ENCODE measurements around the gene POLR3A. TPM values are rescaled to one million over a fixed set of nuclear protein-coding genes. Genes with fewer than 3 reads are reported as not detected.

POLR3A gene
- total RNA-seq, 1 donor from 2014 or later = 19.5 TPM

DNA sequence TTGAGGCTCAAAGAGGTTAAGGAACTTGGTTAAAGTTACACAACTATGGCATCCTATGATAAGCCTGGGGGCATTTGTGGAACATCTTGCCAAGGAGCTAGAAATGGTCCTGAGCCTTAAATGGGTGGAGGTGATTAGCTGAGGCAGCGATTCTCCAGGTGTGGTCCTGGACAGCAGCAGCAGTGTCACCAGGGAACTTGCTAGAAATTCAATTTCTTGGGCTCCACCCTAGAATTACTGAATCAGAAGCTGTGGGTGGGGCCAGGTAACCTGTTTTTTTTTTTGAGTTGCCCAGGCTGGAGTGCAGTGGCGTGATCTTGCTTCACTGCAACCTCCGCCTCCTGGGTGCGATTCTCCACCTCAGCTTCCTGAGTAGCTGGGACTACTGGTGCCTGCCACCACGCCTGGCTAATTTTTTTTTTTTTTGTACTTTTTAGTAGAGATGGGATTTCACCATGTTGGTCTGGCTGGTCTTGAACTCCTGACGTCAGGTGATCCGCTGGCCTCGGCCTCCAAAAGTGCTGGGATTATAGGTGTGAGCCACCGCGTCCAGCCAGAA lies 17.5 kb upstream of the POLR3A start:
- Mint-ChIP-seq H3K9me3 (ENCODE audit: unreplicated experiment) (no peaks in the 10 kb centered on the region), H3K36me3 (ENCODE audit: unreplicated experiment) (peaks cover 4% of the 10 kb centered on the region), H3K27ac (ENCODE audit: unreplicated experiment) (no peak overlapping the region), H3K4me1 (ENCODE audit: unreplicated experiment) (peaks cover 35% of the 10 kb centered on the region), H3K4me3 (ENCODE audit: unreplicated experiment) (no peak overlapping the region), H3K27me3 (ENCODE audit: unreplicated experiment) (no peaks in the 10 kb centered on the region)
- TF ChIP-seq, protein P1, sequence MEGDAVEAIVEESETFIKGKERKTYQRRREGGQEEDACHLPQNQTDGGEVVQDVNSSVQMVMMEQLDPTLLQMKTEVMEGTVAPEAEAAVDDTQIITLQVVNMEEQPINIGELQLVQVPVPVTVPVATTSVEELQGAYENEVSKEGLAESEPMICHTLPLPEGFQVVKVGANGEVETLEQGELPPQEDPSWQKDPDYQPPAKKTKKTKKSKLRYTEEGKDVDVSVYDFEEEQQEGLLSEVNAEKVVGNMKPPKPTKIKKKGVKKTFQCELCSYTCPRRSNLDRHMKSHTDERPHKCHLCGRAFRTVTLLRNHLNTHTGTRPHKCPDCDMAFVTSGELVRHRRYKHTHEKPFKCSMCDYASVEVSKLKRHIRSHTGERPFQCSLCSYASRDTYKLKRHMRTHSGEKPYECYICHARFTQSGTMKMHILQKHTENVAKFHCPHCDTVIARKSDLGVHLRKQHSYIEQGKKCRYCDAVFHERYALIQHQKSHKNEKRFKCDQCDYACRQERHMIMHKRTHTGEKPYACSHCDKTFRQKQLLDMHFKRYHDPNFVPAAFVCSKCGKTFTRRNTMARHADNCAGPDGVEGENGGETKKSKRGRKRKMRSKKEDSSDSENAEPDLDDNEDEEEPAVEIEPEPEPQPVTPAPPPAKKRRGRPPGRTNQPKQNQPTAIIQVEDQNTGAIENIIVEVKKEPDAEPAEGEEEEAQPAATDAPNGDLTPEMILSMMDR (IDR thresholded peaks at IDR 0.05) = no peak
- no peak for DNase-seq (ENCODE audit: extremely low spot score, unreplicated experiment)

DNA sequence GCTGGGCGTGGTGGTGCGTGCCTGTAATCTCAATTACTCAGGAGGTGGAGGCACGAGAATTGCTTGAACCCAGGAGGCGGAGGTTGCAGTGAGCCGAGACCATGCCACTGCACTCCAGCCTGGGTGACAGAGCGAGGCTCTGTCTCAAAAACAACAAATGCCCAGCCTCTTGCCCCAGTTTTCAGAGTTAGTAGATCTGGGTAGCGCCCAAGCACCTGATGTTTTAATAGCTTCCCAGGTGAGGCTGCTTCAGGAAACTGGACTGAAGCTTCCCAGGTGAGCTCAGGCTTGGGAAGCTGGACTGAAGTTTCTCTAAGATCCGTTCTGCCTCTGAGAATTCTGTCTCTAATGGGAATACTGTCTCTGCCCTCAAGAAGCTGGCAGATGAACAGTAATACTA lies 16.5 kb upstream of the POLR3A start:
- Mint-ChIP-seq H3K4me1 (ENCODE audit: unreplicated experiment) (peaks cover 35% of the 10 kb centered on the region), H3K27ac (ENCODE audit: unreplicated experiment) (no peak overlapping the region), H3K36me3 (ENCODE audit: unreplicated experiment) (peaks cover 11% of the 10 kb centered on the region), H3K27me3 (ENCODE audit: unreplicated experiment) (no peaks in the 10 kb centered on the region), H3K9me3 (ENCODE audit: unreplicated experiment) (no peaks in the 10 kb centered on the region), H3K4me3 (ENCODE audit: unreplicated experiment) (no peak overlapping the region)
- TF ChIP-seq, protein P1 (IDR thresholded peaks at IDR 0.05) = no peak
- DNase-seq (ENCODE audit: extremely low spot score, unreplicated experiment) = no peak

DNA sequence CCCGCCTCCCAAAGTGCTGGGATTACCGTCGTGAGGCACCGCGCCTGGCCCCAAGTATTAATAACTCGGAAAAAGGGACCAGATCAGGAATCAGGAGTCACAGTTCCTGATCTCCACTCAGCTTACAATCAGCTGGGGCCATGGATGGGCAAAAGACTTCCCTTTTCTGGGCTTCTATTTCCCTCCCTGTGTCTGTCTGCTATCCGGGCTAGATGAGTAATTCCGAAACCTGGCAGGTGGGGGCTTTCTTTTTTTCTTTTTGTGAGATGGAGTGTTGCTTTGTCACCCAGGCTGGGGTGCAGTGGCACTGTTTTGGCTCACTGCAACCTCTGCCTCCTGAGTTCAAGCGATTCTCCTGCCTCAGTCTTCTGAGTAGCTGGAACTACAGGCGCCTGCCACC lies 15.9 kb upstream of the POLR3A start:
- Mint-ChIP-seq H3K4me1 (ENCODE audit: unreplicated experiment) (peaks cover 35% of the 10 kb centered on the region), H3K36me3 (ENCODE audit: unreplicated experiment) (peaks cover 14% of the 10 kb centered on the region), H3K4me3 (ENCODE audit: unreplicated experiment) (no peak overlapping the region), H3K27me3 (ENCODE audit: unreplicated experiment) (no peaks in the 10 kb centered on the region), H3K27ac (ENCODE audit: unreplicated experiment) (no peak overlapping the region), H3K9me3 (ENCODE audit: unreplicated experiment) (no peaks in the 10 kb centered on the region)
- DNase-seq (ENCODE audit: extremely low spot score, unreplicated experiment) = no peak
- TF ChIP-seq, protein P1 (IDR thresholded peaks at IDR 0.05) = no peak

DNA sequence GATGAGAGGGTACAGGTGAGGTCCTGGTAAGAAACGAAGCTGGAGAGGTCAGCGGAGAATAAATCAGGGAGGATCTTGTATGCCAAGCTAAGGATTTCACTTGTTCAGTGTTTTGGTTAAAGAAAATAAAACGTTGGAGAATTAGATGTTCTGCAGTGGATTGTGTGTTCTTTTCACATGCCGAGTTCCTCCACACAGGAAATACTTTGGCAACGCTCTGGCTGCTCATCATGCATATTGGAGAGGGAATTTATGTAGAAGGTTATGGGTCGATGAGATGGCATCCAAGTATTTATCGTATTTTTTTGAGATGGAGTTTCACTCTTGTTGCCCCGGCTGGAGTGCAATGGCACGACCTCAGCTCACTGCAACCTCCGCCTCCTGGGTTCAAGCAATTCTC lies 15.4 kb upstream of the POLR3A start:
- H3K27ac Mint-ChIP-seq (ENCODE audit: unreplicated experiment) = peak overlapping the region; percentile 58
- H3K4me1 Mint-ChIP-seq (ENCODE audit: unreplicated experiment) = peaks cover 35% of the 10 kb centered on the region
- no peaks in the 10 kb centered on the region for H3K27me3 Mint-ChIP-seq (ENCODE audit: unreplicated experiment)
- TF ChIP-seq, protein P1 (IDR thresholded peaks at IDR 0.05) = no peak
- H3K4me3 Mint-ChIP-seq (ENCODE audit: unreplicated experiment) = no peak overlapping the region
- no peak for DNase-seq (ENCODE audit: extremely low spot score, unreplicated experiment)
- H3K9me3 Mint-ChIP-seq (ENCODE audit: unreplicated experiment) = no peaks in the 10 kb centered on the region
- peaks cover 18% of the 10 kb centered on the region for H3K36me3 Mint-ChIP-seq (ENCODE audit: unreplicated experiment)

DNA sequence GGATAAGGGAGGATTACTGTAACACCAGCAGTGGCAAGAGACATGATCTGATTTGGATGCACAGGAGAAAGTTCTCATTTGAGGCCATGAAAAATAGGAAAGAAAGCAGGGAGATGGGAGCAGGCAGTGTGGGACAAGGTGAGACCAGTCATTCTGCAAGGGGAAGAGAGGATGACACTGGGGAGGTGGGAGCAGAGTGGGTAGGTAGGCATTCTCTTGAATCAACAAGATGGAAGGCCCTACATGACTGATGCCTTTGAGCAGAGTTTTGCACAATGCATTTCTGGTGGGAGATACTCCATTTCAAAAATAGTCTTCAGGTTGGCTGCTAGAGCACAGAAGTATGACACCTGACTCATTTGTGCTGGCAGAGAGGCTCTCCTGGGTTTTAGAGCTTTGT lies 14.9 kb upstream of the POLR3A start:
- no peak overlapping the region for H3K4me3 Mint-ChIP-seq (ENCODE audit: unreplicated experiment)
- no peak for DNase-seq (ENCODE audit: extremely low spot score, unreplicated experiment)

More for the DNA sequence above, 14.9 kb upstream of the POLR3A start:
- peaks cover 22% of the 10 kb centered on the region for H3K36me3 Mint-ChIP-seq (ENCODE audit: unreplicated experiment)
- H3K4me1 Mint-ChIP-seq (ENCODE audit: unreplicated experiment) = peaks cover 35% of the 10 kb centered on the region
- H3K9me3 Mint-ChIP-seq (ENCODE audit: unreplicated experiment) = no peaks in the 10 kb centered on the region
- peak overlapping the region; percentile 58 for H3K27ac Mint-ChIP-seq (ENCODE audit: unreplicated experiment)
- TF ChIP-seq, protein P1 (IDR thresholded peaks at IDR 0.05) = no peak
- H3K27me3 Mint-ChIP-seq (ENCODE audit: unreplicated experiment) = no peaks in the 10 kb centered on the region
